ENCODE measurements around the gene CYB561.

CYB561 gene

DNA sequence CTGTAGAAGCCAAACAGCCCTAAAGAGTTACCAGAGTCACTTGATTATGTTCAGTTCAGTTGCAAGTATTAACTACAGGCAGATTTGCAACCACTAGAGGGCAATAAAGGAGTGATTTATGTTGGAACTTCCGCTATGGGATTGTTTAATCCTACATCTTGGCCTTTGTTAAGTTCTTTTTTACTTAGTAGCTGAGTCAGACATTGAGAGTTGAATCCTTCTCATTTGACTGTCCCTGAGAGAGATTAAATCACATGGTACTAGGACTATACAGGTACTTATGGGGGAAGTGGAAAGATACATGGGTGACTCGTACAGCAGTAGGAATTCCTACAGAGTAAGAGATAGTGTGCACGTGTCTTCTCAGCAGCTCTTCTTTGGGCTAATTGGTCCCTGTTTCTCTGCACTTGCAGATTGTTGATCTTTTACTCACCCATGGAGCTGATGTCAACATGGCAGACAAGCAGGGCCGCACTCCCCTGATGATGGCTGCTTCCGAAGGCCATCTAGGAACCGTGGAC is 40.3 kb downstream of the CYB561 start:
- DNase-seq = peak; percentile 10

DNA sequence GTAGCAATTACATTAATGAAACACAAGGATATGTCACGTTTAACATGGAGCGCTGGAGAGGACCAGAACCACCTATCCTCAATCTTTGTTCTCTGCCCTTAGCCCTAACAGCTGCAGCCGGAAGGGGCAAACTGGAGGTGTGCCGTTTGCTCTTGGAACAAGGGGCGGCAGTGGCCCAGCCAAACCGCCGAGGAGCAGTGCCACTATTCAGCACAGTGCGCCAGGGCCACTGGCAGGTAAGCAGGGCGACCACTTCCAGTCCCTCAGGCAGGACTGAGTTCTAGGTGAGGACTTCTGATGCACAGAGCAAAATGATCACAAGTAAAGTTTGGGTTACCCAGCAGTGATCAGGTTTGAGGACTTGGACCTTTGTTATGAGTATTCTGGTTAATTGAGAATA is 41.1 kb downstream of the CYB561 start:
- no peak for DNase-seq

DNA sequence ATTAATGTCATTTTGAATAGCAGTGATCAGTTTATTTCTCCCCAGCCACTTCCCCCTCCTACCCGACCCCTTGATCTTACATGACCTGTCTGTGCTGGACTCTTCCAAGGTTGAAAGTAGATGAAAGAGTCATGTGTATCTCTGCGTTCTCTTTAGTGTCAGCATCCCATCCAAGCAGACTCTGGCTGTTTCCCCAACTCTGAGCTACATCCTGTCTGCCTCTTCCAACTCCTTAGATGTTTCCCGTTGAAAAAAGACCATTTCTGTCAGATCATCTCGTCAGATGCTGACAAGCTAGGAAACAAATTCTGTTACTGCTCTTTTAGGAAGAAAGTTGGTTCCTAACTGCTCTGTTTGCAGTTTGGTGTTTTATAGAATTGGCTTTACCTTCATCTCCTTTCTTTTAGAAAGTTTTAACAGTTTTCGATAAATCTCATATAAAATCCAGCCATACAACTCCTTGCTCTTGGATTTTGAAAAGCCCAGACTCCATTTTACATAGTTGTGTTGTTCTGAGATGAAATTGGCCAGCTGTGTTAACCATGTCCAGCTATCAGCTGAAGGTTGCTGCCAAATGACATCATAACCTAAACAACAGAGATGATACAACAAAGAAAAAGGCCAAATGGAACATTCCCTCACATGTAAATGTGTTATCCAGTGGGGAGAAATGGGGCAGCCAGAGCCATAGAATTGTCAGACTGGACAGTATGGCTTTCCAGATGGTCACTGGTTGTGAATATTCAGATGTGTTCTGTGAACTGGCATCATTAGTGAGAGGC is 43.5 kb downstream of the CYB561 start:
- no peak for DNase-seq

DNA sequence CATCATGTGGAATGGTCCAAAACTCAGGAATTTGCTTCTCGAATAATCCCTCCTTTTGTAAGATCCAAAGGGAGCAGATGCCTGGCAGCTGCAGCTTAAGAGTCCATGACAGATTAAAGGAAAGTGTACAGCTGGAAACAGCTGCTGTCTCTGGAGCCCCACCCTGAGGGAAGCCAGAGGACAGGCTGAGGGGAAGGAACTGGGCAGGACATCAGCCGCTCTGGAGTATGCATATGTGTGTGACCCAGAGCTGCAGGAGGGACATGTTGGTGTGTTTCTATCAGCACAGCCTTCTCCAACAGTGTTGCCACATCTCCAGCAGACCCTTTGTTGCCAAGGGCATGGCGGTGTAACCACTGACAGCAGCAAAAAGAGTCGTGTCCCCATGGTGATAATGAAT is 46.2 kb downstream of the CYB561 start:
- no peak for DNase-seq

DNA sequence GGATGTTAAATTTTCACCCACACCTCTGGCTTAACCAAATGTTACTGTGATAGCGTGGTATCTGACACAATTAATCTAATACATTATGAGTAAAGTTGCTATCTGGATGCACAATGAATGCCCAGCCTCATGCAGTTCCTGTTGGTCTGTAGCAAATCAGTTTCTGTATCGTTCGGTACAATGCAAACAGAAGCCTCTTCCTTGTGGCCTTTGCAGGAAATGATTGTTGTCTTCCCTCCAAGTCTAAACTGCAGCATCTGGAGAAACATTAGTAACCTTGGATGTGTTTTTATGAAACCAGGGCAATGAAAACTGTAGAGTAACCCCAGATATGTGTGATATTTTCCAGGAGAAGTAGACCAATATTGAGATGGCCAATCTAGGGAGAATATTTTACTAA is 46.8 kb downstream of the CYB561 start:
- no peak for DNase-seq

DNA sequence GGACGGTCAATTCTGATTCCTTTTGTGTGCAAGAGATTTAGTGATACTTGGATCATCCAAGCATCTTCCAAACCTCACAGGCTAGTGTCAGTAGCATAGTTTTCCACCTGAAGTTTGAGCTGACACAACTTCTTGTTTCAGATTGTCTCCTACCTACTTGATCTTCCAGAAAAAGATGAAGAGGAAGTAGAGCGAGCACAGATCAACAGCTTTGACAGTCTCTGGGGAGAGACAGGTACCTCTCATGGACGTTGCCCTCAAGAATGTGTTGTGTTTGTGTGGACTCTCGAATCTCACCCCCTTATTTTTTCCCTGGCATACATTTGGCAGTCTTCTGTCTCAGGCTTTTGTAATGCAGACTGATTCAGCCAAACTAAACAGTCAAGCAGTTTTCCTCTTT is 47.4 kb downstream of the CYB561 start:
- DNase-seq = no peak

- no peak for DNase-seq
Measured at GRCh38 chr17:63395075-63395805, 50.9 kb downstream of the CYB561 start.

DNA sequence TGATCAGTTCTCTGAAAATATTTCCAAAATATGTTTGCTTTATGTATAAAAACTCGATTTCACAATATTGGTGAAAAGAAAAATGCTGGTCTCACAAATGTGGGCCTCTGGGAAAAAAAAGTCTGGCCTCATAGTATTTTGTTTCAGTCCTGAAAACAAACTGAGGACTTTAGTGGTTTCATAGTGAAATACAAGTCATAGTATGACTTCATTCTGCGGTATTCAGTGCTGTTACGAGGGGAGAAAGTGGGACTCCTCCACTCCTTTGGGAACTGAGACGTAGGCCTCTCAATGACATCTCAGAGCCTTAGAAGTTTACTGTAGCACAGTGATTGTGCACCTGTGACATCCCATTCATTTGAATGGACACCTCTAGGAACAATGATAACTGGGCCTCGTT is 56.0 kb downstream of the CYB561 start:
- DNase-seq = no peak

DNA sequence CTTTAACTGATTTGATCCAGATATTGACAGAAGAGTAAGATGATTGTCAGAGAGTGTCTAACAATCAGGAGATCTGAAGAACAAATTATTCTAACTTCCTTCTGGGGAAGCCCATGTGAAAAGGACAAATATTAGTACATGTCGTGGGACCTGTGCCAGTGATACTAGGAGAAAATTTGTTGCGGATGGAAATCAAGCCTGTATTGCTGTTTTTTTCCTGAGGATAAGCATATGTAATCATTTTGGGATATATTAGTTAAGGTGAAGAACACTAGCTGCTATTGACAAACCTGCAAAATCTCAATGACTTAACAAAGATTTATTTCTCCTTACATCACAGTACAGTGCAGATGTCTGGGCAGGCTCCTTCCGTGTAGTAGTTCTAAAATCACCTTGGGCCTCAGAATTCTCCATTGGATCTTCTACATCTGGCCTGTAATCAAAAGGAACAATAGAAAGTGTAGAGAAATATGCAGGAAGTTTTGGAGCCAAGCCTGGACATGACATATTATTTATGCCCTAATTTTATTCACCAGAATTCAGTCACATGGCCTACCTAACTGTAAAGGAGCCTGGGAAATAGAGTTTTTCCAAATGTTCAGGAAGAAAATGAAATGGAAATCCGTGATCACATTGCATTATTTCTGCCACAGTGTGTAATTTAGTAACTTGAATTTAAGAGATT is 58.3 kb downstream of the CYB561 start:
- DNase-seq = no peak

GRCh38 chr17:63382826-63383225 is 63.3 kb downstream of the CYB561 start:
- DNase-seq = no peak

Data from NCI-H2107 (cell line).